Measurements from ENCODE around the gene DIP2B. TPM values are rescaled to one million over a fixed set of nuclear protein-coding genes. Genes with fewer than 3 reads are reported as not detected.

The DIP2B gene
- total RNA-seq, 1 donor from 2014 or later: 28.9 TPM

DNA sequence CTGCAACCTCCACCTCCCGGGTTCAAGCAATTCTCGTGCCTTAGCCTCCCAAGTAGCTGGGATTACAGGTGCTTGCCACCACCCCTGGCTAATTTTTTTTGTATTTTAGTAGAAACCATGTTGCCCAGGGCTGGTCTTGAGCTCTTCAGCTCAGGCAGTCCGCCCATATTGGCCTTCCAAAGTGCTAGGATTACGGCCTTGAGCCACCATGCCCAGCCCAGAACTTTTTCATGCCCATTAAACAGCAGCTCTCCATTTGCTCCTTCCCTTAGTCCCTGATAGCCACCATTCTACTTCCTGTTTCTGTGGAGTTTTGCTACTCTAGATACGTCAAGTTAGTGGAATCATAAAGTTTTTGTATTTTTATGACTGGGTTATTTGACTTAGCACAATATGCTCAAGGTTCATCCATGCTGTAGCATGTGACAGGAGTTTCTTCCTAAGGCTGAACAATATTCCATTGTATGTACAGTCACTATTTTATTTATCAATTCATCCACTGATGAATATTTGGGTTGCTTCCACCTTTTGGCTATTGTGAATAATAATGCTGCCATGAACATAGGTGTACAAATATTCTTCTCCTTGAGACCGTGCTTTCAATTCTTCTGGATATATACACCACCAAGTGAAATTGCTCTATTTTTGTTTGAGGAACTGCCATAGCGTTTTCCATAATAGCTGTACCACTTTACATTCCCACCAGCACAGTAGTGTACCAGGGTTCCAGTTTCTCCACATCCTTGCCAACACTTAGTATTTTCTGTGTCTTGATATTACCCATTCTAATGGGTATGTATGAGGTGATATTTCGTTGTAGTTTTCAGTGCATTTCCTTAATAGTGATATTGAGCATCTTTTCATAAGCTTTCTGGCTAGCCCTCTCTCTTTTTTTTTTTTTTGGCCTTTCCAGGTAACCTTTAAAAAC is 274.1 kb downstream of the DIP2B start:
- no peak for DNase-seq (ENCODE audit: extremely low spot score, unreplicated experiment)
- no peaks in the 10 kb centered on the region for H3K9me3 Mint-ChIP-seq (ENCODE audit: unreplicated experiment)
- H3K4me1 Mint-ChIP-seq (ENCODE audit: unreplicated experiment): no peaks in the 10 kb centered on the region
- H3K27ac Mint-ChIP-seq (ENCODE audit: unreplicated experiment): no peak overlapping the region
- TF ChIP-seq CTCF (IDR thresholded peaks at IDR 0.05): no peak
- H3K27me3 Mint-ChIP-seq (ENCODE audit: unreplicated experiment): no peaks in the 10 kb centered on the region
- H3K36me3 Mint-ChIP-seq (ENCODE audit: unreplicated experiment): peaks cover 6% of the 10 kb centered on the region
- no peak overlapping the region for H3K4me3 Mint-ChIP-seq (ENCODE audit: unreplicated experiment)

- H3K27me3 Mint-ChIP-seq (ENCODE audit: unreplicated experiment): no peaks in the 10 kb centered on the region
- H3K4me3 Mint-ChIP-seq (ENCODE audit: unreplicated experiment): no peak overlapping the region
- H3K27ac Mint-ChIP-seq (ENCODE audit: unreplicated experiment): no peak overlapping the region
- peaks cover 5% of the 10 kb centered on the region for H3K4me1 Mint-ChIP-seq (ENCODE audit: unreplicated experiment)
- TF ChIP-seq CTCF (IDR thresholded peaks at IDR 0.05): no peak
- no peak for DNase-seq (ENCODE audit: extremely low spot score, unreplicated experiment)
- no peaks in the 10 kb centered on the region for H3K9me3 Mint-ChIP-seq (ENCODE audit: unreplicated experiment)
- H3K36me3 Mint-ChIP-seq (ENCODE audit: unreplicated experiment): peaks cover 9% of the 10 kb centered on the region
Observed at GRCh38 chr12:50780013-50780412, 275.2 kb downstream of the DIP2B start.

DNA sequence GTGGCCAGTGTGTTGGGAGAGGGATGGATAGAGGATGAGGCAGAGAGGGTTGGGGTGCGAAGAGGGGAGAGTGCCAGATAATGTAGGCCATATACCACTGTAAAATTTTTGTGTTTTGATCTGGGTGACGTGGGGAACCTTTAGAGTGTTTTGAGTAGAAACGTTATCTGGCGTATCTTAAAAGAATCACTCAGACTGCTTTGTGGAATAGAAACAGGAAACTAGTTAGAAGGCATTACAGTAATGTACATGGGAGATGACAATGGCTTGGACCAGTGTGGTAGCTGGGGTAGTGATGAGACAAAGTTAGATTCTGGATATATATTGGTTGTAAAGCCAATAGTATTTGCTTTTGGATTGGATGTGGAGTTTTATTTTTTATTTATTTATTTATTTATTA is 279.7 kb downstream of the DIP2B start:
- H3K4me3 Mint-ChIP-seq (ENCODE audit: unreplicated experiment): no peak overlapping the region
- peaks cover 33% of the 10 kb centered on the region for H3K4me1 Mint-ChIP-seq (ENCODE audit: unreplicated experiment)
- H3K27me3 Mint-ChIP-seq (ENCODE audit: unreplicated experiment): no peaks in the 10 kb centered on the region
- peaks cover 12% of the 10 kb centered on the region for H3K9me3 Mint-ChIP-seq (ENCODE audit: unreplicated experiment)
- H3K27ac Mint-ChIP-seq (ENCODE audit: unreplicated experiment): no peak overlapping the region
- H3K36me3 Mint-ChIP-seq (ENCODE audit: unreplicated experiment): peaks cover 19% of the 10 kb centered on the region
- TF ChIP-seq CTCF (IDR thresholded peaks at IDR 0.05): no peak
- DNase-seq (ENCODE audit: extremely low spot score, unreplicated experiment): no peak

GRCh38 chr12:50785406-50786001 is 280.7 kb downstream of the DIP2B start:
- peaks cover 34% of the 10 kb centered on the region for H3K4me1 Mint-ChIP-seq (ENCODE audit: unreplicated experiment)
- peaks cover 12% of the 10 kb centered on the region for H3K9me3 Mint-ChIP-seq (ENCODE audit: unreplicated experiment)
- H3K27me3 Mint-ChIP-seq (ENCODE audit: unreplicated experiment): no peaks in the 10 kb centered on the region
- no peak for TF ChIP-seq CTCF (IDR thresholded peaks at IDR 0.05)
- peak overlapping the region; percentile 91 for H3K27ac Mint-ChIP-seq (ENCODE audit: unreplicated experiment)
- peaks cover 19% of the 10 kb centered on the region for H3K36me3 Mint-ChIP-seq (ENCODE audit: unreplicated experiment)
- DNase-seq (ENCODE audit: extremely low spot score, unreplicated experiment): no peak
- no peak overlapping the region for H3K4me3 Mint-ChIP-seq (ENCODE audit: unreplicated experiment)

All from osteocyte (in vitro differentiated cells).